Sigmoid colon (tissue), 7 donors: ENCODE results near the gene ADNP2. TPM values are rescaled to one million over a fixed set of nuclear protein-coding genes. Genes with fewer than 3 reads are reported as not detected.
"Not testable (repeated sequence)": the region's sequence is repeated elsewhere in the genome, so short reads cannot be mapped to it uniquely, and the experiment has no call there.

ENCODE experiments used
- DNase-seq: peaks from one replicate; pipeline ENCODE4 v3.0.0-alpha.2; 2019
- H3K27ac ChIP-seq, 4 donors: fragments of 200-600 bp; sonication (generic); one replicate each; pipeline ENCODE4 v1.5.1; 2016 to 2019; ENCODE audit warnings: mild to moderate bottlenecking in 1 of 4
- H3K27me3 ChIP-seq, 3 donors: fragments of 200-600 bp; sonication (generic); one replicate each; pipeline ENCODE4 v1.5.1; 2019; ENCODE audit warnings: mild to moderate bottlenecking in 1 of 3
- H3K36me3 ChIP-seq, 4 donors: fragments of 200-600 bp; sonication (generic); one replicate each; pipeline ENCODE4 v1.5.1; 2016 to 2019
- H3K4me1 ChIP-seq, 4 donors: fragments of 200-600 bp; sonication (generic); one replicate each; pipeline ENCODE4 v1.5.1; 2017 to 2019
- H3K4me3 ChIP-seq, 4 donors: fragments of 200-600 bp; sonication (generic); one replicate each; pipeline ENCODE4 v1.5.1; 2017 to 2019; ENCODE audit warnings: mild to moderate bottlenecking in 2 of 4, moderate library complexity in 1 of 4
- H3K9me3 ChIP-seq, 4 donors: fragments of 200-600 bp in 3 of 4; sonication (generic) in 3 of 4; one replicate each; pipeline versions ENCODE4 v1.5.1 to v1.6.1; 2013 to 2019
- CTCF ChIP-seq, 4 experiments: fragments of 450-650 bp in 3 of 4; fragments of 200-600 bp in 1 of 4; IDR thresholded peaks; one replicate each; pipeline ENCODE4 v1.5.1; 2016 to 2019; ENCODE audit warnings: antibody characterized with exemption in 4 of 4, mild to moderate bottlenecking in 3 of 4, moderate library complexity in 2 of 4
- EP300 ChIP-seq, 4 donors: sonication (generic); formaldehyde crosslinking; IDR thresholded peaks; one replicate each; pipeline ENCODE4 v1.6.1; 2017; ENCODE audit warnings: antibody characterized with exemption in 4 of 4
- POLR2A ChIP-seq, 2 donors: fragments of 450-650 bp; IDR thresholded peaks; one replicate each; pipeline ENCODE4 v1.6.1; 2016; ENCODE audit warnings: antibody characterized with exemption in 2 of 2, mild to moderate bottlenecking in 2 of 2, moderate library complexity in 2 of 2
- POLR2AphosphoS5 ChIP-seq, 4 donors: sonication (generic); formaldehyde crosslinking; IDR thresholded peaks; one replicate each; pipeline ENCODE4 v1.6.1; 2017; ENCODE audit warnings: antibody characterized with exemption in 4 of 4
- WGBS, 2 donors: extraction: QIAGEN DNeasy Blood & Tissue Kit; methylation state at CpG; one replicate each; pipeline ENCODE4 v1.1.7; 2013; 5-methylcytosine and 5-hydroxymethylcytosine counted together
- intact Hi-C: fragments of 100-400 bp; cut with DNase I; formaldehyde crosslinking; loops from one replicate; pipeline ENCODE4 v1.15.1; 2023
- polyA plus RNA-seq, 3 donors: library from polyadenylated mRNA; stranded (reverse); fragments of 200-250 nt; gene quantifications; one replicate each; pipeline ENCODE4 v1.2.3, GENCODE V29; 2013
- total RNA-seq, 4 donors: library from RNA; depleted of rRNA; stranded (reverse); fragments of >200 nt; gene quantifications; one replicate each; pipeline ENCODE4 v1.1.0, GENCODE V29; 2016
- donor health status: healthy with polysubstance abuse.
- donor health status: Bipolar disorder and iron deficiency.
- donor health status: healthy.

The ADNP2 gene
- total and polyA plus RNA-seq, 7 donors: 3.6 to 18.0 (median 13.0) TPM

- no peak overlapping the region for H3K27ac ChIP-seq
- H3K4me1 ChIP-seq: no peaks in the 10 kb centered on the region
- TF ChIP-seq CTCF (IDR thresholded peaks at IDR 0.05): no peak
- no peak for TF ChIP-seq POLR2AphosphoS5 (IDR thresholded peaks at IDR 0.05)
- TF ChIP-seq EP300 (IDR thresholded peaks at IDR 0.05): no peak
- no peak for TF ChIP-seq POLR2A (IDR thresholded peaks at IDR 0.05)
- 87 to 93% methylated on average over 7 of the region's 7 CpGs for WGBS, 2 donors
- peaks cover 0 to 10% (median 0%) of the 10 kb centered on the region in 3 donors for H3K27me3 ChIP-seq
- H3K36me3 ChIP-seq: no peaks in the 10 kb centered on the region
- peaks cover 0 to 4% (median 2%) of the 10 kb centered on the region in 4 donors for H3K9me3 ChIP-seq
- no peak for DNase-seq
- H3K4me3 ChIP-seq: no peak overlapping the region
- intact Hi-C loops: no loop called here
Observed at GRCh38 chr18:80161781-80162417, 52.8 kb downstream of the ADNP2 start.

- Histone ChIP-seq H3K36me3 (no peaks in the 10 kb centered on the region), H3K4me3 (no peak overlapping the region), H3K27me3 (peaks cover 0 to 10% (median 0%) of the 10 kb centered on the region in 3 donors), H3K9me3 (peaks cover 0 to 4% (median 2%) of the 10 kb centered on the region in 4 donors), H3K4me1 (no peaks in the 10 kb centered on the region), H3K27ac (no peak overlapping the region)
- no peak for TF ChIP-seq POLR2AphosphoS5 (IDR thresholded peaks at IDR 0.05)
- TF ChIP-seq EP300 (IDR thresholded peaks at IDR 0.05): no peak
- TF ChIP-seq CTCF (IDR thresholded peaks at IDR 0.05): no peak
- TF ChIP-seq POLR2A (IDR thresholded peaks at IDR 0.05): no peak
- WGBS, 2 donors: 94 to 95% methylated on average over 7 of the region's 7 CpGs
- DNase-seq: no peak
- intact Hi-C loops: no loop called here
Observed at GRCh38 chr18:80163183-80163582, 54.1 kb downstream of the ADNP2 start.

- H3K4me1 ChIP-seq, H3K27ac ChIP-seq, H3K27me3 ChIP-seq, H3K9me3 ChIP-seq, H3K4me3 ChIP-seq, intact Hi-C loops, DNase-seq, H3K36me3 ChIP-seq: not testable (repeated sequence)
- 84 to 87% methylated on average over 9 of the region's 9 CpGs for WGBS, 2 donors
Observed at GRCh38 chr18:80164727-80165355, 55.8 kb downstream of the ADNP2 start.

GRCh38 chr18:80166240-80166639 lies 57.2 kb downstream of the ADNP2 start:
- Histone ChIP-seq H3K4me1 (peaks cover 0 to 10% (median 0%) of the 10 kb centered on the region in 4 donors), H3K4me3 (no peak overlapping the region), H3K9me3 (peaks cover 0 to 4% (median 2%) of the 10 kb centered on the region in 4 donors), H3K36me3 (no peaks in the 10 kb centered on the region), H3K27ac (no peak overlapping the region), H3K27me3 (no peaks in the 10 kb centered on the region)
- no peak for DNase-seq
- 93 to 95% methylated on average over 10 of the region's 10 CpGs for WGBS, 2 donors
- intact Hi-C loops: no loop called here
- TF ChIP-seq CTCF (IDR thresholded peaks at IDR 0.05): no peak
- TF ChIP-seq POLR2AphosphoS5 (IDR thresholded peaks at IDR 0.05): no peak
- TF ChIP-seq POLR2A (IDR thresholded peaks at IDR 0.05): no peak
- no peak for TF ChIP-seq EP300 (IDR thresholded peaks at IDR 0.05)

GRCh38 chr18:80166725-80167124 lies 57.7 kb downstream of the ADNP2 start:
- DNase-seq: no peak
- WGBS, 2 donors: 80 to 85% methylated on average over 6 of the region's 6 CpGs
- intact Hi-C loops: no loop called here

More at GRCh38 chr18:80166725-80167124, 57.7 kb downstream of the ADNP2 start:
- Histone ChIP-seq H3K36me3 (no peaks in the 10 kb centered on the region), H3K27ac (no peak overlapping the region), H3K9me3 (peaks cover 0 to 4% (median 2%) of the 10 kb centered on the region in 4 donors), H3K27me3 (no peaks in the 10 kb centered on the region), H3K4me3 (no peak overlapping the region), H3K4me1 (peaks cover 0 to 15% (median 0%) of the 10 kb centered on the region in 4 donors)
- TF ChIP-seq POLR2AphosphoS5 (IDR thresholded peaks at IDR 0.05) (no peak), EP300 (IDR thresholded peaks at IDR 0.05) (no peak), CTCF (IDR thresholded peaks at IDR 0.05) (no peak), POLR2A (IDR thresholded peaks at IDR 0.05) (no peak)
